HUDEP-2 (cell line): ENCODE data around the gene HEATR1.
"Not testable (repeated sequence)": the region's sequence is repeated elsewhere in the genome, so short reads cannot be mapped to it uniquely, and the experiment has no call there.

Experiments used
- DNase-seq, 76 experiments: peaks; one replicate each; lab custom pipeline; 2025; ENCODE audit not compliant: unreplicated experiment in 76 of 76; lab: John Stamatoyannopoulos, UW

Gene HEATR1

GRCh38 chr1:236589531-236589930 lies 14.8 kb downstream of the HEATR1 start:
- no peak for DNase-seq

- DNase-seq = no peak
Observed at GRCh38 chr1:236581528-236581927, 22.8 kb downstream of the HEATR1 start.

- DNase-seq = not testable (repeated sequence)
Observed at GRCh38 chr1:236580404-236580803, 23.9 kb downstream of the HEATR1 start.

GRCh38 chr1:236578661-236579060 lies 25.7 kb downstream of the HEATR1 start:
- no peak for DNase-seq

- DNase-seq = not testable (repeated sequence)
Observed at GRCh38 chr1:236577041-236577440, 27.3 kb downstream of the HEATR1 start.

- no peak for DNase-seq
Observed at GRCh38 chr1:236576004-236576403, 28.3 kb downstream of the HEATR1 start.

GRCh38 chr1:236575523-236575922 lies 28.8 kb downstream of the HEATR1 start:
- DNase-seq = no peak

- peak in 1 of 76 experiments; percentile 6 for DNase-seq
Observed at GRCh38 chr1:236568285-236568894, 35.9 kb downstream of the HEATR1 start.

- no peak for DNase-seq
Observed at GRCh38 chr1:236565530-236565929, 38.8 kb downstream of the HEATR1 start.

GRCh38 chr1:236561976-236562375 lies 42.3 kb downstream of the HEATR1 start:
- DNase-seq = no peak

- no peak for DNase-seq
Observed at GRCh38 chr1:236560213-236560771, 44.0 kb downstream of the HEATR1 start.

- no peak for DNase-seq
Observed at GRCh38 chr1:236558846-236559245, 45.5 kb downstream of the HEATR1 start.

GRCh38 chr1:236558081-236558480 lies 46.2 kb downstream of the HEATR1 start:
- DNase-seq = no peak

GRCh38 chr1:236556606-236557005 lies 47.7 kb downstream of the HEATR1 start:
- no peak for DNase-seq

GRCh38 chr1:236553370-236553769 lies 50.9 kb downstream of the HEATR1 start:
- DNase-seq = no peak

GRCh38 chr1:236552901-236553300 lies 51.4 kb downstream of the HEATR1 start:
- no peak for DNase-seq

- no peak for DNase-seq
Observed at GRCh38 chr1:236552096-236552495, 52.2 kb downstream of the HEATR1 start.

- peak in 17 of 76 experiments; percentile 7 to 53 (median 27) for DNase-seq
Observed at GRCh38 chr1:236550961-236551851, 53.1 kb downstream of the HEATR1 start.

- DNase-seq = no peak
Observed at GRCh38 chr1:236548452-236548851, 55.9 kb downstream of the HEATR1 start.

- DNase-seq = no peak
Observed at GRCh38 chr1:236545621-236546169, 58.6 kb downstream of the HEATR1 start.

GRCh38 chr1:236543065-236543669 lies 61.1 kb downstream of the HEATR1 start:
- DNase-seq = no peak
